Left lung (tissue), 10 donors: ENCODE results near the gene PRKCE. TPM values are rescaled to one million over a fixed set of nuclear protein-coding genes. Genes with fewer than 3 reads are reported as not detected.

ENCODE experiments used
- ATAC-seq: fragments of 200-7000 bp; cut with Tn5 transposase; one replicate; pipeline ENCODE4 v1.9.1; 2020; ENCODE audit warnings: moderate library complexity
- DNase-seq, 4 donors: peaks; one replicate each; pipeline ENCODE4 v3.0.0-alpha.2; 2013 to 2020
- H3K27ac ChIP-seq, 2 donors: fragments of 200-600 bp; sonication (generic) in 1 of 2; one replicate each; pipeline versions ENCODE4 v1.5.0 to v1.8.0; 2020 to 2021
- H3K27me3 ChIP-seq, 2 donors: fragments of 200-600 bp; sonication (generic) in 1 of 2; one replicate each; pipeline versions ENCODE4 v1.5.0 to v1.8.0; 2020 to 2021
- H3K36me3 ChIP-seq, 2 donors: fragments of 200-600 bp; sonication (generic) in 1 of 2; one replicate each; pipeline versions ENCODE4 v1.5.0 to v1.8.0; 2020 to 2021
- H3K4me1 ChIP-seq, 2 donors: fragments of 200-600 bp; one replicate each; pipeline ENCODE4 v1.8.0; 2021
- H3K4me3 ChIP-seq, 2 donors: fragments of 200-600 bp; sonication (generic) in 1 of 2; one replicate each; pipeline versions ENCODE4 v1.5.0 to v1.8.0; 2020 to 2021; ENCODE audit warnings: mild to moderate bottlenecking in 1 of 2
- H3K9me3 ChIP-seq, 2 donors: fragments of 200-600 bp; sonication (generic) in 1 of 2; one replicate each; pipeline versions ENCODE4 v1.5.0 to v1.8.0; 2020 to 2021
- CTCF ChIP-seq, 2 donors: fragments of 200-600 bp; sonication (generic) in 1 of 2; IDR thresholded peaks; one replicate each; pipeline versions ENCODE4 v1.5.0 to v1.8.0; 2021; ENCODE audit warnings: antibody characterized with exemption in 2 of 2
- intact Hi-C, 2 donors: fragments of 100-400 bp; cut with DNase I; formaldehyde crosslinking; loops; one replicate each; pipeline versions ENCODE4 v1.11.2 to v1.14.2; 2022
- polyA plus RNA-seq, 6 donors: library from polyadenylated mRNA; unstranded; fragments of 120-200 nt; gene quantifications; one replicate each; pipeline ENCODE4 v1.2.1, GENCODE V29; 2013; ENCODE audit not compliant: insufficient read length in 6 of 6
- total RNA-seq, 2 donors: library from RNA; stranded (reverse); fragmentation: NEBNext Ultra II Directional; extraction: Animal tissue kit (Norgen Biotek cat#: 25700); gene quantifications; one replicate each; pipeline ENCODE4 v1.2.1, GENCODE V29; 2021
- donor health status: DM: no; HTN: yes; CAD: no.
- donor health status: DM: no; HTN: no; CAD: no.

PRKCE gene
- total and polyA plus RNA-seq, 8 donors, result 12.0 to 56.9 (median 14.7) TPM

- no peak for ATAC-seq
- intact Hi-C loops, result loop anchor here in 1 of 2 donors (10.0 kb wide), 1 partner anchor 287 kb away; no protein-coding TSS in a partner anchor
Observed at GRCh38 chr2:45647986-45648520, 3.4 kb upstream of the PRKCE start.

GRCh38 chr2:45648636-45649035 is 2.8 kb upstream of the PRKCE start:
- ATAC-seq, result no peak
- Histone ChIP-seq H3K4me1 (peaks cover 6 to 42% of the 10 kb centered on the region in 2 donors), H3K36me3 (no peaks in the 10 kb centered on the region), H3K9me3 (no peaks in the 10 kb centered on the region), H3K27me3 (peaks cover 0 to 11% of the 10 kb centered on the region in 2 donors), H3K4me3 (no peak overlapping the region), H3K27ac (no peak overlapping the region)
- intact Hi-C loops, result loop anchor here in 1 of 2 donors (10.0 kb wide), 1 partner anchor 286 kb away; no protein-coding TSS in a partner anchor
- DNase-seq, result no peak
- TF ChIP-seq CTCF (IDR thresholded peaks at IDR 0.05), result no peak

More at GRCh38 chr2:45647986-45648520, 3.4 kb upstream of the PRKCE start:
- no peak overlapping the region for H3K27ac ChIP-seq
- peaks cover 6 to 42% of the 10 kb centered on the region in 2 donors for H3K4me1 ChIP-seq
- peaks cover 0 to 14% of the 10 kb centered on the region in 2 donors for H3K27me3 ChIP-seq
- TF ChIP-seq CTCF (IDR thresholded peaks at IDR 0.05), result no peak
- no peaks in the 10 kb centered on the region for H3K9me3 ChIP-seq
- no peaks in the 10 kb centered on the region for H3K36me3 ChIP-seq
- no peak overlapping the region for H3K4me3 ChIP-seq
- no peak for DNase-seq

- intact Hi-C loops, result loop anchor here in 1 of 2 donors (10.0 kb wide), 1 partner anchor 285 kb away; no protein-coding TSS in a partner anchor
- DNase-seq (peak in 1 of 4 donors; percentile 32), ATAC-seq (no peak)
- H3K27me3 ChIP-seq, result peaks cover 0 to 11% of the 10 kb centered on the region in 2 donors
- no peak for TF ChIP-seq CTCF (IDR thresholded peaks at IDR 0.05)
- H3K36me3 ChIP-seq, result no peaks in the 10 kb centered on the region
- peak overlapping the region; percentile 74 to 82 for H3K4me3 ChIP-seq
- no peaks in the 10 kb centered on the region for H3K9me3 ChIP-seq
- H3K27ac ChIP-seq, result peak overlapping the region; percentile 93 to 99
- peaks cover 6 to 42% of the 10 kb centered on the region in 2 donors for H3K4me1 ChIP-seq
Observed at GRCh38 chr2:45649462-45649857, 2.0 kb upstream of the PRKCE start.

- intact Hi-C loops, result loop anchor here in 1 of 2 donors (10.0 kb wide), 1 partner anchor 285 kb away; no protein-coding TSS in a partner anchor
Observed at GRCh38 chr2:45649858-45650811, 1.3 kb upstream of the PRKCE start.

More at GRCh38 chr2:45649858-45650811, 1.3 kb upstream of the PRKCE start:
- Histone ChIP-seq H3K4me1 (peaks cover 6 to 46% of the 10 kb centered on the region in 2 donors), H3K27ac (peak overlapping the region; percentile 93 to 99), H3K4me3 (peak overlapping the region; percentile 74 to 82), H3K9me3 (no peaks in the 10 kb centered on the region), H3K36me3 (no peaks in the 10 kb centered on the region), H3K27me3 (peaks cover 0 to 11% of the 10 kb centered on the region in 2 donors)
- no peak for TF ChIP-seq CTCF (IDR thresholded peaks at IDR 0.05)
- DNase-seq (peak; percentile 65 to 94 (median 73)), ATAC-seq (peak; percentile 65)
